Immature natural killer cell (primary cell): ENCODE measurements around the gene SPHK1. TPM values are rescaled to one million over a fixed set of nuclear protein-coding genes. Genes with fewer than 3 reads are reported as not detected.

Experiments used
- DNase-seq, 3 donors: peaks; one replicate each; pipeline ENCODE4 v3.0.0; 2022; ENCODE audit warnings: mixed read lengths in 1 of 3
- H3K27ac Mint-ChIP-seq, 6 donors: one replicate each; pipeline ENCODE4 v1.8.0; 2020; ENCODE audit warnings: mixed read lengths in 6 of 6, mild to moderate bottlenecking in 5 of 6, inconsistent platforms in 4 of 6, moderate library complexity in 3 of 6
- H3K27me3 Mint-ChIP-seq, 3 donors: one replicate each; pipeline ENCODE4 v1.8.0; 2020 to 2021; ENCODE audit warnings: low read depth in 3 of 3, mild to moderate bottlenecking in 3 of 3, mixed read lengths in 3 of 3, moderate library complexity in 3 of 3, inconsistent platforms in 1 of 3
- H3K36me3 Mint-ChIP-seq, 3 donors: one replicate each; pipeline ENCODE4 v1.8.0; 2020; ENCODE audit warnings: mixed read lengths in 3 of 3, inconsistent platforms in 2 of 3, mild to moderate bottlenecking in 2 of 3
- H3K4me1 Mint-ChIP-seq, 2 donors: one replicate each; pipeline ENCODE4 v1.8.0; 2020; ENCODE audit warnings: inconsistent platforms in 2 of 2, mild to moderate bottlenecking in 2 of 2, mixed read lengths in 2 of 2, moderate library complexity in 1 of 2
- H3K4me3 Mint-ChIP-seq, 5 donors: one replicate each; pipeline ENCODE4 v1.8.0; 2020; ENCODE audit warnings: mild to moderate bottlenecking in 5 of 5, mixed read lengths in 5 of 5, inconsistent platforms in 3 of 5, moderate library complexity in 3 of 5
- H3K9me3 Mint-ChIP-seq, 6 donors: one replicate each; pipeline ENCODE4 v1.8.0; 2020; ENCODE audit warnings: mild to moderate bottlenecking in 6 of 6, mixed read lengths in 6 of 6, inconsistent platforms in 4 of 6, moderate library complexity in 3 of 6
- polyA plus RNA-seq, 3 donors: library from polyadenylated mRNA; unstranded; fragments of 300-500 nt; fragmentation: Illumina TruSeq; gene quantifications; one replicate each; pipeline ENCODE4 v1.2.3, GENCODE V29; 2021

Gene SPHK1
- polyA plus RNA-seq, 3 donors from 2014 or later = 3.3 to 7.6 (median 6.5) TPM

DNA sequence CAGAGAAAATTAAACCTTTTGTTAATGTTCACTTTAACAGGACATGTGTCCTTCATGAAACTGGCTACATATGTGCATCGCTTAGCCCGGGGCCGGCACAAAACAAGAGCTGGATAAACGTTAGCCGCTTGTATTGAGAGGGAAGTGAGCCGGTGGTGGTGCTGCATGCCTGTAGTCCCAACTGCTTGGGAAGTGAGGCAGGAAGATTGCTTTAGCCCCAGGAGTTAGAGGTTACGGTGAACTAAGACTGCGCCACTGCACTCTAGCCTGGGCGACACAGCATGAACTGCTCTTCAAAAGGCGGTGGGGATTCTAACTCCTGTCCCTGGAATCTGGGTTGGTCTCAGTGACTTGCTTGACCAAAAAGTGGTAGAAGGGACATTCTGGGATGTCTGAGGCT is 15.0 kb upstream of the SPHK1 start:
- no peak overlapping the region for H3K27ac Mint-ChIP-seq
- DNase-seq = no peak
- H3K4me1 Mint-ChIP-seq = no peaks in the 10 kb centered on the region
- H3K36me3 Mint-ChIP-seq = no peaks in the 10 kb centered on the region
- H3K9me3 Mint-ChIP-seq = no peaks in the 10 kb centered on the region
- peaks cover 0 to 5% (median 2%) of the 10 kb centered on the region in 3 donors for H3K27me3 Mint-ChIP-seq
- no peak overlapping the region for H3K4me3 Mint-ChIP-seq

GRCh38 chr17:76369804-76370203 is 14.6 kb upstream of the SPHK1 start:
- H3K27me3 Mint-ChIP-seq = peaks cover 0 to 5% (median 2%) of the 10 kb centered on the region in 3 donors
- H3K27ac Mint-ChIP-seq = no peak overlapping the region
- no peaks in the 10 kb centered on the region for H3K36me3 Mint-ChIP-seq
- H3K9me3 Mint-ChIP-seq = no peaks in the 10 kb centered on the region
- DNase-seq = no peak
- no peak overlapping the region for H3K4me3 Mint-ChIP-seq
- H3K4me1 Mint-ChIP-seq = no peaks in the 10 kb centered on the region

DNA sequence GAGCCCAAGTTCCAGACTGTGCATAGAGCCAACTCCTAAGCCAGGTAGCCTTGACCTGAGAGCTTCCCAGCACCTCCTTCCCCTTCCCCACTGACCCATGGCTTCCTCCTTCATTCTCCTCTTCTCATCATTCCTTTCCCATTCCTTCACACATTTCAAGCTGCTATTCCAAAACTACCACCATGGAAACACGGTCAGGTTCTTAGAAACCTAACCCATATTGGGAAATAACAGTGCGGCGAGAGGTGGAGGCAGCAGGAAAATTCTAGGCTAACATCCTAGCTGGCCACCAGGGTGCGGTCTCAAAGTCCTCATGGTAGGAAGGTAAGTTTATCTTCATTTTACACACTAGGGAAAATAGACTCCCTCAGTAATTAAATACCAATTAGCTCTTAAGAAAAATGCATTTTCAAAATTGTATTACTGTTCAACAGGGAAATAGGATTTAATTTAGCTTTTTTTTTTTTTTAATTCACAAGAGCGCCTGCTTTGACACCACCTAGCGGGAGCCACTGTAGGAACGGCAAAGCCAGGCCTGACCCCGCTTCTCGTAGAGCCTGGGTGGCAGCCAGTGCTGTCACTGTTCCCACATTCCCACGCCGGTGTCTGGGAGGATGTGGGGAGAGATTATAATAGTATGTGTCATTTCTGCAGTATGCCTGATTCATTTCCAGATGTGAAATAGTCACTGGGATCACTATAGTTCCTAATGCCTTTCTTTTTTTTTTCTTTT is 14.0 kb upstream of the SPHK1 start:
- H3K9me3 Mint-ChIP-seq = no peaks in the 10 kb centered on the region
- no peaks in the 10 kb centered on the region for H3K4me1 Mint-ChIP-seq
- H3K36me3 Mint-ChIP-seq = no peaks in the 10 kb centered on the region
- H3K4me3 Mint-ChIP-seq = no peak overlapping the region
- DNase-seq = no peak
- no peak overlapping the region for H3K27ac Mint-ChIP-seq
- peaks cover 0 to 5% (median 2%) of the 10 kb centered on the region in 3 donors for H3K27me3 Mint-ChIP-seq

- H3K4me1 Mint-ChIP-seq = no peaks in the 10 kb centered on the region
- H3K4me3 Mint-ChIP-seq = no peak overlapping the region
- no peaks in the 10 kb centered on the region for H3K9me3 Mint-ChIP-seq
- H3K36me3 Mint-ChIP-seq = no peaks in the 10 kb centered on the region
- peaks cover 0 to 2% (median 2%) of the 10 kb centered on the region in 3 donors for H3K27me3 Mint-ChIP-seq
- DNase-seq = no peak
- no peak overlapping the region for H3K27ac Mint-ChIP-seq
These were observed 12.5 kb upstream of the SPHK1 start for GRCh38 chr17:76371656-76372628.

DNA sequence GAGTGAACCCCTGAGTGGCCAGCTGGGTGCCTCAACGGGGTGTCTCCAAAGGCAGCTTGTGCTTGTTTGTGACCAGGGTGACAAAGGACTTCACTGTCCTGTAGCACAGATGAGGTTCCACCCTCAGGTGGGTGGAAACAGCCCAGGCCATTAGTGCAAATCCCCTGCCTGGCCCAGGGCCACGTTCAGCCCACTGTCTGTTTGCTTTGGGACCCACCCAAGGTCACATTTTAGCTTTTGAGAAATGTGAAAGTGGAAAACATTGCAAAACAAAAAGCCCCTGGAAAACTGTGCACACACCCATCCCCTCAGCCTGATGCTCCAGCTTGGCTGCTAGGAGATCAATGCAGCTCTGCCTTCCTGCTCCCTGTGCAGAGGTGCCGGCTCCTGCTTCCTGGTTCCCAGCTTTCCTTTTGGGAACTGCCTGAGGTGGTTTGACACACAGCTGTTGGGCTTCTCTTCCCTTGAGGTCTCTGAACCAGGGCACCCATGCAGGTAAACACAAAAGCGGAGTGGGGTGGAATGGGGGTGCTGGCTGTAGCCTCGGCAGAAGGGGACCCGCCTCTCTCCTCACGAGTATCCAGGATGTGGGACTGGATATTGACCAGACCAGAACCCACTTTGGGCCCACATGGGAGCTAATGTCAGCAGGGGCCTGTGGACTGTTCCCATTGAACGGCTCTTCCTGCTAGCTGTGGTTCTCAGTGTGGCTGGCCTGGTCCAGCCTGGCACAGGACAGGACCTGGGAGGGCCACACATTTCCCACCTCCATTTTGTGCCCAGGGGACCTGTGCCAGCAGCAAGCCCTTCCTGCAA is 7.9 kb upstream of the SPHK1 start:
- H3K4me3 Mint-ChIP-seq = no peak overlapping the region
- H3K27ac Mint-ChIP-seq = no peak overlapping the region
- H3K27me3 Mint-ChIP-seq = peaks cover 0 to 2% (median 0%) of the 10 kb centered on the region in 3 donors
- DNase-seq = no peak
- H3K36me3 Mint-ChIP-seq = no peaks in the 10 kb centered on the region
- H3K4me1 Mint-ChIP-seq = no peaks in the 10 kb centered on the region
- no peaks in the 10 kb centered on the region for H3K9me3 Mint-ChIP-seq

- Mint-ChIP-seq H3K9me3 (no peaks in the 10 kb centered on the region), H3K4me3 (no peak overlapping the region), H3K36me3 (no peaks in the 10 kb centered on the region), H3K27me3 (peaks cover 0 to 4% (median 2%) of the 10 kb centered on the region in 3 donors), H3K27ac (no peak overlapping the region), H3K4me1 (peaks cover 5% of the 10 kb centered on the region in 2 donors)
- DNase-seq = no peak
These were observed 5.7 kb upstream of the SPHK1 start for GRCh38 chr17:76378548-76379274.

- Mint-ChIP-seq H3K27me3 (peaks cover 0 to 5% (median 4%) of the 10 kb centered on the region in 3 donors), H3K27ac (no peak overlapping the region), H3K9me3 (no peaks in the 10 kb centered on the region), H3K4me1 (peaks cover 6% of the 10 kb centered on the region in 2 donors), H3K4me3 (no peak overlapping the region), H3K36me3 (no peaks in the 10 kb centered on the region)
- no peak for DNase-seq
These were observed 5.2 kb upstream of the SPHK1 start for GRCh38 chr17:76379275-76379641.

DNA sequence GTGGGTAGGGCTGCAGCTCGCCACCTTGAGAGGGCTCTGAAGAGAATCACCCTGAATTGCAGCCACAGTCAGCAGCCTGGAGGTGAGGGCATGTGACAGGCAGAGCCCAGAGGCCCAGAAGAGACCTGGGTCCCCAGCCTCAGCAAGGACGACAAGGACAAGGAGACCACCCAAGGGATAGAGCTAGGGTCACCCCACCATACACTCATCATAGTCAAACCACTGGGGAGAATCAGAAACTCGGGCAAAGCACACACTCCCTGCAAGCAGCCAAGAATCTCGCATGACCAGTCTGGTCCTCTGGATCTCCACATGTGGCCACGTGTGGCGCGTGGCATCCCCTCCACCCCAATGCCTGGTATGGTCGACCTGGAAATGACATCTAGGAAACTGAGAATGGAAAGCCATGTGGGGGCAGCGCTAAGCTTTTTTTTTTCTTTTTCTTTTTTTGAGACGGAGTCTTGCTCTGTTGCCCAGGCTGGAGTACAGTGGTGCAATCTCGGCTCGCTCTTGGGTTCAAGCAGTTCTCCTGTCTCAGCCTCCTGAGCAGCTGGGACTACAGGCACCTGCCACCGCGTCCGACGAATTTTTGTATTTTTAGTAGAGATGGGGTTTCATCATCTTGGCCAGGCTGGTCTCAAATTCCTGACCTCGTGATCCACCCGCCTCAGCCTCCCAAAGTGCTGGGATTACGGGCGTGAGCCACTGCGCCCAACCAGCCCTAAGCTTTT is 4.6 kb upstream of the SPHK1 start:
- Mint-ChIP-seq H3K27ac (no peak overlapping the region), H3K27me3 (peaks cover 0 to 5% (median 4%) of the 10 kb centered on the region in 3 donors), H3K9me3 (no peaks in the 10 kb centered on the region), H3K4me1 (peaks cover 6% of the 10 kb centered on the region in 2 donors), H3K36me3 (no peaks in the 10 kb centered on the region), H3K4me3 (peak overlapping the region in 1 of 5 donors; percentile 42)
- no peak for DNase-seq

DNA sequence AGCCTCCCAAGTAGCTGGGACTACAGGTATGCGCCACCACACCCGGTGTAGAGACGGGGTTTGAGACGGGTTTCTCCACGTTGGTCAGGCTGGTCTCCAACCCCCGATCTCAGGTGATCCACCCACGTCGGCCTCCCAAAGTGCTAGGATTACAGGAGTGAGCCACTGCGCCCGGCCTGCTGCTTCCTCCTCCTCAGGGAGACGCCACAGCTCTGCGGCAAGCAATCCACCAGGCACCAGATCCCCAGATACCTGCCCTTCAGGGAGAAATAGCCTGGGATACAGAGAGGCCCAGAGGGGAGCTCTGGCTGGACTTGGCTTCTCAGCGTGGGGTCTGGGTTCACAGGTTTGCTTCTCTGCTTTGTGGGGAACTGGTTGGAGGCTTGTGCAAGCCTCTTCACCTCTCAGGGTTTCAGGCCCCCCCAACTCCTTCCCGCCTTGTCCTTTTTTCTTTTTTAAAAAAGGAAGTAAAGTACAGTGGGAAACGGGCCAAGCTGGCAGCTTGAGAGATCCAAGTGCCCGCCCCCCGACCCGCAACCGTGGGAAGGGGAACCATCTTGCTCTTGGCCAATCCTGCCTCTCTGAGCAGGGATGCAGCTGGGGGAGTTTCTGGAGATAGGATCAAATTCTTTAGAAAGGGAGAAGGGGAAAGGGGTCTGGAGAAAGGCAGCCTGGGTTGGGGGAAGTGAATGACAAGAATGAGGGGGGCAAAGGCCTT is 2.6 kb upstream of the SPHK1 start:
- no peak overlapping the region for H3K27ac Mint-ChIP-seq
- H3K4me1 Mint-ChIP-seq = peaks cover 6 to 11% of the 10 kb centered on the region in 2 donors
- H3K27me3 Mint-ChIP-seq = peaks cover 0 to 5% (median 4%) of the 10 kb centered on the region in 3 donors
- no peak for DNase-seq
- H3K4me3 Mint-ChIP-seq = peak overlapping the region; percentile 38 to 59 (median 47)
- H3K36me3 Mint-ChIP-seq = no peaks in the 10 kb centered on the region
- no peaks in the 10 kb centered on the region for H3K9me3 Mint-ChIP-seq

GRCh38 chr17:76382351-76382802 is 2.0 kb upstream of the SPHK1 start:
- DNase-seq = no peak
- no peaks in the 10 kb centered on the region for H3K36me3 Mint-ChIP-seq
- no peaks in the 10 kb centered on the region for H3K9me3 Mint-ChIP-seq
- H3K4me3 Mint-ChIP-seq = peak overlapping the region; percentile 79 to 89 (median 87)
- H3K27ac Mint-ChIP-seq = peak overlapping the region in 3 of 6 donors; percentile 64 to 74 (median 71)
- H3K4me1 Mint-ChIP-seq = peaks cover 6 to 11% of the 10 kb centered on the region in 2 donors
- peaks cover 2 to 5% (median 4%) of the 10 kb centered on the region in 3 donors for H3K27me3 Mint-ChIP-seq

DNA sequence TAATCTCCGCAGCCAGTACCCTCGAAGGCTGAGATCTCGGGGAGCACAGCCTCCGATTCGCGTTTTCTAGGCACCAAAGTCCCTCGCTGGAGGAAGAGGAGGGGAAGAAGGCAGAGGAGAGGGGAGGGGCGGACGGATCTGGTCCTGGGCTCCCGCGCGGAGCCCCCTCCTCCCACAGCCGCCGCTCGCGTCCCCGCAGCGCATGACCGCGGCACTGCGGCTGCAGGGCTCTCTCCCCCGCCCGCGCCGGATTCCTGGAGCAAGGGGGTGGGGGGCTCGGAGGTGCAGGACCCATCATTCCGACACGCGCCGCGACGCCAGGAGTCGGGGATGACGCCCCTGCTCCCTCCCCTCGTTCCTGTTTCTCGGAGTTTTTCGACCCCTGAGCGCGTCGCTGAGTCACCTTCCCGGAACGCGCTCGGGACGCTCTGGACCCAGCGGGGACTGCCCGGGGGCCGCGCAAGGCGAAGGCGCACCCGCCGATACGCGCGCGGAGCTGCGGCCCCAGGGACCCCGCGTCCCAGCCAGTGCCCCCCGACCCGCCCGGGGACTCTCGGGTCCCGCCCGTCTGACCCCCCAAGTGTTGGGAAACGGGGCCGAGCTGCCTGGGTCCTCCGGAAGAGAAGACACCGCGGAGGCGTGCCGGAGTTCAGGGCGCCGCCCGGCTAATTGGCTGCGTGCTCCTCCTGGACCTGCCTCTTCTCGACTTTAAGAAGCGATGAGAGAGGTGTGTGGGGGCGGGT is 1.4 kb upstream of the SPHK1 start:
- Mint-ChIP-seq H3K9me3 (no peaks in the 10 kb centered on the region), H3K36me3 (no peaks in the 10 kb centered on the region), H3K27me3 (peaks cover 2 to 5% (median 4%) of the 10 kb centered on the region in 3 donors), H3K27ac (peak overlapping the region in 4 of 6 donors; percentile 64 to 88 (median 80)), H3K4me3 (peak overlapping the region; percentile 83 to 96 (median 94)), H3K4me1 (peaks cover 6 to 14% of the 10 kb centered on the region in 2 donors)
- peak; percentile 52 to 57 (median 53) for DNase-seq
